GM18507 (cell line): Measurements from ENCODE around the gene GABRB2.
A peak's percentile ranks its signal among the peaks of the same experiment; 100 is the strongest.
"Not testable (repeated sequence)": the region's sequence is repeated elsewhere in the genome, so short reads cannot be mapped to it uniquely, and the experiment has no call there.

ENCODE experiments used
- DNase-seq: peaks from one replicate; pipeline ENCODE4 v3.0.0; 2011; ENCODE audit warnings: low read depth; ENCODE audit not compliant: insufficient read length; ENCODE audit errors: extremely low spot score
- FAIRE-seq: peaks from 2 replicates; lab custom pipeline; 2011; peaks lifted over from hg19 to GRCh38; lab: Jason Lieb, UNC

Gene GABRB2

GRCh38 chr5:161312882-161313281, 233.6 kb downstream of the GABRB2 start:
- no peak for DNase-seq
- no peak for FAIRE-seq

GRCh38 chr5:161311965-161312364, 234.6 kb downstream of the GABRB2 start:
- FAIRE-seq = no peak
- DNase-seq = peak; percentile 1

GRCh38 chr5:161311146-161311708, 235.3 kb downstream of the GABRB2 start:
- FAIRE-seq (peak; percentile 93), DNase-seq (peak; percentile 8)

- DNase-seq (no peak), FAIRE-seq (no peak)
Measured at GRCh38 chr5:161306351-161306995, 240.1 kb downstream of the GABRB2 start.

GRCh38 chr5:161305601-161306000, 240.9 kb downstream of the GABRB2 start:
- FAIRE-seq = no peak

GRCh38 chr5:161302559-161302958, 244.0 kb downstream of the GABRB2 start:
- no peak for DNase-seq
- FAIRE-seq = no peak

More at GRCh38 chr5:161305601-161306000, 240.9 kb downstream of the GABRB2 start:
- no peak for DNase-seq

- DNase-seq = no peak
- no peak for FAIRE-seq
Measured at GRCh38 chr5:161301586-161301985, 244.9 kb downstream of the GABRB2 start.

- FAIRE-seq = no peak
Measured at GRCh38 chr5:161299053-161299452, 247.5 kb downstream of the GABRB2 start.

GRCh38 chr5:161297388-161297787, 249.1 kb downstream of the GABRB2 start:
- FAIRE-seq, DNase-seq: not testable (repeated sequence)

More at GRCh38 chr5:161299053-161299452, 247.5 kb downstream of the GABRB2 start:
- no peak for DNase-seq

GRCh38 chr5:161295721-161296250, 250.7 kb downstream of the GABRB2 start:
- DNase-seq (no peak), FAIRE-seq (no peak)

- DNase-seq (no peak), FAIRE-seq (no peak)
Measured at GRCh38 chr5:161288071-161288470, 258.5 kb downstream of the GABRB2 start.

GRCh38 chr5:161287436-161287835, 259.1 kb downstream of the GABRB2 start:
- no peak for FAIRE-seq

GRCh38 chr5:161286066-161286655, 260.4 kb downstream of the GABRB2 start:
- DNase-seq (peak; percentile 15), FAIRE-seq (peak; percentile 76)

More at GRCh38 chr5:161287436-161287835, 259.1 kb downstream of the GABRB2 start:
- no peak for DNase-seq

GRCh38 chr5:161284445-161284844, 262.1 kb downstream of the GABRB2 start:
- FAIRE-seq (no peak), DNase-seq (no peak)

- FAIRE-seq (no peak), DNase-seq (no peak)
Measured at GRCh38 chr5:161283296-161283695, 263.2 kb downstream of the GABRB2 start.

GRCh38 chr5:161278739-161279660, 267.5 kb downstream of the GABRB2 start:
- DNase-seq = no peak
- FAIRE-seq = no peak

GRCh38 chr5:161277011-161277410, 269.5 kb downstream of the GABRB2 start:
- FAIRE-seq (no peak), DNase-seq (no peak)

- no peak for DNase-seq
- no peak for FAIRE-seq
Measured at GRCh38 chr5:161274951-161275350, 271.6 kb downstream of the GABRB2 start.

- DNase-seq = no peak
- no peak for FAIRE-seq
Measured at GRCh38 chr5:161273410-161273809, 273.1 kb downstream of the GABRB2 start.

GRCh38 chr5:161271816-161272215, 274.7 kb downstream of the GABRB2 start:
- no peak for DNase-seq
- FAIRE-seq = no peak
